Measurements from ENCODE around the gene MYO18B. TPM values are rescaled to one million over a fixed set of nuclear protein-coding genes. Genes with fewer than 3 reads are reported as not detected.

MYO18B gene
- total RNA-seq, 6 experiments from 2014 or later: 0.04 to 0.56 (median 0.07) TPM; not detected in 1

- Histone ChIP-seq H3K4me3 (no peak overlapping the region), H3K27me3 (no peaks in the 10 kb centered on the region), H3K4me1 (no peaks in the 10 kb centered on the region), H3K9me3 (no peaks in the 10 kb centered on the region), H3K27ac (no peak overlapping the region), H3K36me3 (no peaks in the 10 kb centered on the region)
- TF ChIP-seq CTCF (IDR thresholded peaks at IDR 0.05) (no peak), POLR2A (IDR thresholded peaks at IDR 0.05) (no peak)
- ATAC-seq: no peak
- intact Hi-C loops (cut with DNase I): no loop called here
- WGBS (ENCODE audit: insufficient coverage, low coverage, low lambda C conversion rate, missing lambda C conversion rate): 62% methylated on average over 4 of the region's 4 CpGs
- DNase-seq: no peak
These were observed 64.6 kb downstream of the MYO18B start for GRCh38 chr22:25806579-25806978.

- H3K4me1 ChIP-seq: no peaks in the 10 kb centered on the region
- TF ChIP-seq POLR2A (IDR thresholded peaks at IDR 0.05): no peak
- TF ChIP-seq CTCF (IDR thresholded peaks at IDR 0.05): no peak
- no peak overlapping the region for H3K27ac ChIP-seq
- no peaks in the 10 kb centered on the region for H3K36me3 ChIP-seq
- ATAC-seq: no peak
- no peaks in the 10 kb centered on the region for H3K9me3 ChIP-seq
- no peak overlapping the region for H3K4me3 ChIP-seq
- WGBS (ENCODE audit: insufficient coverage, low coverage, low lambda C conversion rate, missing lambda C conversion rate): 31% methylated on average over 1 of the region's 1 CpG
- DNase-seq: no peak
- intact Hi-C loops (cut with DNase I): no loop called here
- H3K27me3 ChIP-seq: no peaks in the 10 kb centered on the region
These were observed 72.7 kb downstream of the MYO18B start for GRCh38 chr22:25814685-25815084.

GRCh38 chr22:25815561-25815960, 73.6 kb downstream of the MYO18B start:
- Histone ChIP-seq H3K9me3 (no peaks in the 10 kb centered on the region), H3K4me3 (no peak overlapping the region), H3K27ac (no peak overlapping the region), H3K27me3 (no peaks in the 10 kb centered on the region), H3K4me1 (no peaks in the 10 kb centered on the region), H3K36me3 (no peaks in the 10 kb centered on the region)
- intact Hi-C loops (cut with DNase I): no loop called here
- TF ChIP-seq POLR2A (IDR thresholded peaks at IDR 0.05): no peak
- no peak for TF ChIP-seq CTCF (IDR thresholded peaks at IDR 0.05)
- WGBS (ENCODE audit: insufficient coverage, low coverage, low lambda C conversion rate, missing lambda C conversion rate): 40% methylated on average over 2 of the region's 2 CpGs
- DNase-seq (no peak), ATAC-seq (no peak)

GRCh38 chr22:25816522-25817059, 74.6 kb downstream of the MYO18B start:
- intact Hi-C loops (cut with DNase I): no loop called here
- Histone ChIP-seq H3K27ac (no peak overlapping the region), H3K36me3 (no peaks in the 10 kb centered on the region), H3K9me3 (no peaks in the 10 kb centered on the region), H3K27me3 (no peaks in the 10 kb centered on the region), H3K4me1 (no peaks in the 10 kb centered on the region), H3K4me3 (no peak overlapping the region)
- DNase-seq (no peak), ATAC-seq (no peak)
- TF ChIP-seq POLR2A (IDR thresholded peaks at IDR 0.05) (no peak), CTCF (IDR thresholded peaks at IDR 0.05) (no peak)
- WGBS (ENCODE audit: insufficient coverage, low coverage, low lambda C conversion rate, missing lambda C conversion rate): 50% methylated on average over 6 of the region's 7 CpGs

Measured in right lobe of liver (tissue), 6 donors.